ENCODE measurements around the gene COMMD3.
A peak's percentile ranks its signal among the peaks of the same experiment; 100 is the strongest.

The COMMD3 gene

GRCh38 chr10:22314852-22315251 is 1.3 kb upstream of the COMMD3 start:
- H3K4me3 ChIP-seq (ENCODE audit: low read length): no peak overlapping the region; the same call in 1 of the 2 replicates
- no peak for TF ChIP-seq ZNF274 (IDR thresholded peaks at IDR 0.05; ENCODE audit: low read depth, low read length)

- no peak for TF ChIP-seq ZNF274 (IDR thresholded peaks at IDR 0.05; ENCODE audit: low read depth, low read length)
- H3K4me3 ChIP-seq (ENCODE audit: low read length): peak overlapping the region; percentile 94
These were observed 518 bp upstream of the COMMD3 start for GRCh38 chr10:22315455-22316285.

- H3K4me3 ChIP-seq (ENCODE audit: low read length): peak overlapping the region; percentile 94
- no peak for TF ChIP-seq ZNF274 (IDR thresholded peaks at IDR 0.05; ENCODE audit: low read depth, low read length)
These were observed 835 bp downstream of the COMMD3 start for GRCh38 chr10:22317076-22317370.

GRCh38 chr10:22317771-22318565 is 1.8 kb downstream of the COMMD3 start:
- H3K4me3 ChIP-seq (ENCODE audit: low read length): no peak overlapping the region; the same call in 1 of the 2 replicates
- no peak for TF ChIP-seq ZNF274 (IDR thresholded peaks at IDR 0.05; ENCODE audit: low read depth, low read length)

GRCh38 chr10:22318772-22319171 is 2.6 kb downstream of the COMMD3 start:
- no peak overlapping the region for H3K4me3 ChIP-seq (ENCODE audit: low read length)
- no peak for TF ChIP-seq ZNF274 (IDR thresholded peaks at IDR 0.05; ENCODE audit: low read depth, low read length)

GRCh38 chr10:22319547-22319979 is 3.4 kb downstream of the COMMD3 start:
- peak overlapping the region; percentile 89 for H3K4me3 ChIP-seq (ENCODE audit: low read length)
- TF ChIP-seq ZNF274 (IDR thresholded peaks at IDR 0.05; ENCODE audit: low read depth, low read length): no peak

GRCh38 chr10:22319980-22320558 is 3.9 kb downstream of the COMMD3 start:
- H3K4me3 ChIP-seq (ENCODE audit: low read length): peak overlapping the region; percentile 89

GRCh38 chr10:22320591-22321155 is 4.5 kb downstream of the COMMD3 start, which contains the start of gene BMI1:
TSS of gene BMI1 (plus strand) at chr10:22321099. CDS start at chr10:22326450, 5,351 bp downstream.
- H3K4me3 ChIP-seq (ENCODE audit: low read length): peak within 1 kb of the TSS; percentile 89
- TF ChIP-seq ZNF274 (IDR thresholded peaks at IDR 0.05; ENCODE audit: low read depth, low read length): no peak

More at GRCh38 chr10:22319980-22320558, 3.9 kb downstream of the COMMD3 start:
- TF ChIP-seq ZNF274 (IDR thresholded peaks at IDR 0.05; ENCODE audit: low read depth, low read length): no peak

GRCh38 chr10:22321156-22321923 is 5.2 kb downstream of the COMMD3 start:
- peak overlapping the region; percentile 74 for H3K4me3 ChIP-seq (ENCODE audit: low read length)
- TF ChIP-seq ZNF274 (IDR thresholded peaks at IDR 0.05; ENCODE audit: low read depth, low read length): no peak

GRCh38 chr10:22321924-22322640 is 5.9 kb downstream of the COMMD3 start:
- no peak for TF ChIP-seq ZNF274 (IDR thresholded peaks at IDR 0.05; ENCODE audit: low read depth, low read length)
- peak overlapping the region; percentile 74 for H3K4me3 ChIP-seq (ENCODE audit: low read length)

GRCh38 chr10:22322641-22323160 is 6.5 kb downstream of the COMMD3 start:
- peak overlapping the region; percentile 74 for H3K4me3 ChIP-seq (ENCODE audit: low read length)
- TF ChIP-seq ZNF274 (IDR thresholded peaks at IDR 0.05; ENCODE audit: low read depth, low read length): no peak

- TF ChIP-seq ZNF274 (IDR thresholded peaks at IDR 0.05; ENCODE audit: low read depth, low read length): no peak
These were observed 7.5 kb downstream of the COMMD3 start for GRCh38 chr10:22323538-22324305.

More at GRCh38 chr10:22323538-22324305, 7.5 kb downstream of the COMMD3 start:
- H3K4me3 ChIP-seq (ENCODE audit: low read length): no peak overlapping the region; the same call in 1 of the 2 replicates
